GM18873 (cell line): ENCODE measurements around the gene ITPRID2.
"Not testable (repeated sequence)": the region's sequence is repeated elsewhere in the genome, so short reads cannot be mapped to it uniquely, and the experiment has no call there.

Experiments used
- ATAC-seq: cut with Tn5 transposase; IDR thresholded peaks from one replicate; pipeline ENCODE4 v1.9.1; 2021; ENCODE audit warnings: mild to moderate bottlenecking, moderate library complexity, moderate number of reproducible peaks; ENCODE audit not compliant: unreplicated experiment, low FRiP score

Gene ITPRID2

DNA sequence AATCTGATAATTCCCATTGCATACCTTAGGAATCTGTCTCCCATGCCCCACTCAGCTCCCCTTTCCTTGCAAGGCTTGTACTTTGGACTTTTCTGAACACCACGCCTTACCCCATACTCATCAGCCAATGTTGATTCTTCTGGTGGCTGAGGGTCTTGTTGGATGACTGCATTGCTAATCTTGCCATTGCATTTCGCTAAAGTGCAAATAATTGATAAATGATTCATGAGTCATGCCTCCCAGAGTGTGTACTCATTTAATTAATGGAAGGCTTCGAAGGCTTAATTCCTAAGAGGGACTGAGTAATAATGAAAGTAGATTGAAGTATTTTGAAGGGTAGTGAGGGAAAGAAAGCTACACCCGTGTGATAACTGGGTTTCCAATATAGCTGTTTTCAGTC is 66.1 kb downstream of the ITPRID2 start:
- ATAC-seq, result no peak

DNA sequence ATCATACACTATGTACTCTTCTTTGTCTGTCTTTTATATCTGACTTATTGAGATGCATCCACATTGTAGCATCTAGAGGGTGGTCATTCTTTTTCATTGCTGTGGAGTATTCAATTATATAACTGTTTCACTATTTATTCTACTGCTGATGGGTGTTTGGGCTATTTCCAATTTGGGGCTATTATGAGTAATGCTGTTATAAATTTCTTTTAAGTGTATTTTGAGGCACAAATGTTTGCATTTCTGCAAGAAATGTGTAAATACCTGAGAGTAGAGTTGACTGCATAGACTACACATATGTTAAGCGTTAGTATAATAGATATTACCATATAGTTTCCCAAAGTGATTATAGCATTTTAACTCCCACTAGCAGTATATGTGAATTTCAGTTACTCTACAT is 67.2 kb downstream of the ITPRID2 start:
- no peak for ATAC-seq

DNA sequence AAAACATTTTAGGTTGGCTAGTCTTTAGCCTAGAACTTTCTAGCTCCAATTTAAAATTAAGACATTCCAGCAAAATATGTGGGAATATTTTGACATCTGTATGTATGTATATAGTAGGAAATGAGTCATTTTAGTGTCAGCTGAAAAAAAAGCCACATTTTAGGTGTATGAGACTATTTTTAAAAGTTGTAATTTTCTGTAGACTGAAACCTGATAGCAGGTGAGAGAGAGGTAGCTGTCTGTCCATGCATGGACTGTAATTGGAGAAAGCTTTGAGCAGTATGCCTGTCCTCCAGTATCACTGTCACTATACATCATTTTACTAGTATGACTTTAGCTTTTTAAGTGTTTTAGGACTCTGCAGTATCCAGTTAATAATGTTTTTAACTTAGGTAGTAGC is 68.0 kb downstream of the ITPRID2 start:
- no peak for ATAC-seq

DNA sequence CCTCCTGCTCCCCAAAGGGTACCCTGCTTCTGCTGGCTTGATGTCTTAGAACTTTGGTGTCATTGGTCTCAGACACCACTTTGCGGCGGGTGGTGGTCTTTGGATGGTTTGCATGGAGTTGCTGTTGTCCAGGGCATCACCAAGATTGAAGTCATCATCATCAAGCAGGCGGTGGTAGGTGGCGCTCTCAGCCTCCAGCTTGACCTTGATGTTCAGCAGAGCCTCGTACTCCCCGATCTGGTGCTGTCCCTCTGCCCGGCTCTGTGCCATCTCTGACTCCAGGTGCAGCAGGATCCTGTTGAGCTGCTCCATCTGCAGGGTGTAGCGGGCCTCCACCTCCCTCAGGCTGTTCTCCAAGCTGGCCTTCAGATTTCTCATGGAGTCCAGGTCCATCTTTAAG is 69.6 kb downstream of the ITPRID2 start:
- ATAC-seq, result not testable (repeated sequence)

DNA sequence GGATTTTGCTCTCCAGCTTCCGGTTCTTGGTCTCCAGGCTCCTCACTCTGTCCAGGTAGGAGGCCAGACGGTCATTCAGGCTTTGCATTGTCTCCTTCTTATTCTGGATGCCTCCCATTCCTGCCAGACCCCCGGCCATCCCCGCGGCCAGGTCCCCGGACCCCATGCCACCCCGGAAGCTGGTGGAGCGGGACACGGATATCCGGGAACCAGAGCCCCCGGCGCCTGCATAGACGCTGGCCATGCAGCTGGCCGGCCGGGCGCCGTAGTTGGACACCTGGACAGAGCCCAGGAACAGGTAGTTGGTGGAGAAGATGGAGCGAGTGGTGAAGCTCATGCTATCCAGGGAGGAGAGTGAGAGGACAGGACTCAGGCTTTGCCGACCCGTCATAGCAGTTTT is 70.6 kb downstream of the ITPRID2 start:
- no peak for ATAC-seq

DNA sequence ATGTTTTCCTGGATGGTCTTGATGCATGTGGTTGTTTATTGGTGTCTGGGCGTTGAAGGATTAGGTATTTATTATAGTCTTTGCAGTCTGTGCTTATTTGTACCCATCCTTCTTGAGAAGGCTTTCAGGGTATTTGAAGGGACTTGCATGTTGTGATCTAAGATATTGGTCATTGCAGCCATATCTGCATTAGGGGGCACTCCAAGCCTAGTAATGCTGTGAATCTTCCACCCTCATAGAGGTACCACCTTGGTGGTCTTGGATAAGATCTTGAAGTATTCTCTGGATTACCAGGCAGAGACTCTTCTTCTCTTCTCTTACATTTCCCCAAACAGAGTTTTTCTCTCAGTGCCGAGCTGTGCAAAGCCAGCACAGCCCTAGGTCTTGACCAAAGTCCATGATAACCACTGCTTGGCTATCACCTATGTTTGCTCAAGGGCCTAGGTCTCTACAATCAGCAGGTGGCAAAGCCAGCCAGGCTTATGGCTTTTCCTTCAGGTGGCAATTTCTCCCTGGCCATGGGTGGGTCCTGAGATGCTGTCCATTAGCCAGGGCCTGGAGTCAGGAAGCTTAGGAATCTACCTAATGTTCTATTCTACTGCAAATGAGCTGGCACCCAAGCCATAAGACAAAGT is 78.7 kb downstream of the ITPRID2 start:
- no peak for ATAC-seq

DNA sequence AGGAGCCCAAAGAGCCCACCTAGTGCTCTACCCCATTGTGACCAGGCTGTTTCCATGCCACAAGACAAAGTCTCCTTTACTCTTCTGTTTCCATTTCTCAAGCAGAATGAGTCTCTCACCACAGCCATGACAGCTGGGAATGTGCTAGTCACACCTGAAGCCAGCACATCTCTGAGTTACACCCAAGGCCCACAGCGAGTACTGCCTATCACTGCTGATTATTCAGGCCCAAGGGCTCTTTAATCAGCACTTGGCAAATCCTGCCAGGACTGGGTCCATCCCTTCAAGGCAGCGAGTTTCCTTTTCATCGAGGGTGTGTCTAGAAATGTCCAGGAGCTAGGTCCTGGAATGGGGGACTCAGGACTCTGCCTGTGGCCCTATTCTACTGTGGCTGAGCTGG is 79.5 kb downstream of the ITPRID2 start:
- no peak for ATAC-seq

DNA sequence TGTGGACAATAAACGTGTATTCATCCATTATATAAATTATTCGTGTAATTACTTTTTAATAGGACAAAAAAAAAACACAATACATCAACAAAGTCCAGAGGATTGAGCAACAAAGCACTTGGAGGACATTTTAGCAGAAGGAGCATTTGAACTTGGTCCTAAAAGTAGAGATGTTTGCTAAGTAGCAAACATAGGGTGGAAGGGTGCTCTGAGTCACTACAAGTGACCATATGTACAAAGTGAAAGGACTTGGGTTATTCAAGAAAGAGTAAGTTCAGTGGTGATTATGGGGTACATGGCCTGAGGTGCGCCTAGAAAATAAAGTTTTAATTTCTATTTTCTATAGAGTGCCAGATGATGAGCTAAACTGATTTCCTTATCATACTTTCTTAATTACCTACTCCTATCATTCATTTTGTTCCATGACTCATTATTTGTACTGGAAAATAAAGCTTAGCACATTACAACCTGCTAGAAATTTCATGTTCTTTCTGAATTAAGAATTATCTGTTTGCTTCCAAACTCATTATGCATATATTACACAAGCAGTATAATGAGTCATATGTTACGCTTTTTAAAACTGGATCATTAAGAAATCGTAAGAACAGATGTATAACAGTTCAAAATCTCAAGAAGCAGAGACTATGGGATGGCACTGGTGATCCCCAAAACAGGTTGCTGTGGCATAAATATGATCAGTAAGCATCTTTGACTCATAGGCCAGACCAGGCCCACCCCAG is 81.1 kb downstream of the ITPRID2 start:
- no peak for ATAC-seq

DNA sequence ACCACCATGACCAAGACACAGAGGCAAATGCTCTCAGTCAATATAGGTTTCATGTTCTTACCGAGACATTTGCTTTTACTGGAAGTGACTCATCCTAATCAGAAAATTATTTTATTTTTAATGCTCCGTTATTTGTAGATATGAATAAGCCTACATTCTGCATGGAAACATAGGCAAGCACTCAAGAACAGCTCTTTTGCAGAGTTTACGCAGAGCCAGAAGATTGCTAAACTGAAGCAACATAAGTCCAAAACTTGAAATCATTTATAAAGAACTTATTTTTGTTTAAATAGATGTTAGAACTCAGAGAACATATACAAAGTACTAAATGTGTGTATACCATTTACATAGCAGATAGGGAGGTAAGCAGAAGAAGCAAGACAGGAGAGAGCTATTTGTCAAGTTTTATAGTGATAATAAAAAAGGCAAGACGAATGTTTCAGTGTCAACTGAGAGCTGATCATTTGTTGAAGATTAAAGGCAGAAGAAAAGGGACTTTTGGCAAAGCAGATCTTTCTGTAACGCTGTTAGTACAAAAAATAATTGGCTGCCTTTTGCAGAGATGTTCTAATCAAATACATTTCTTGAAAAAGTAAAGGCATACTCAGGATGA is 81.7 kb downstream of the ITPRID2 start:
- no peak for ATAC-seq

DNA sequence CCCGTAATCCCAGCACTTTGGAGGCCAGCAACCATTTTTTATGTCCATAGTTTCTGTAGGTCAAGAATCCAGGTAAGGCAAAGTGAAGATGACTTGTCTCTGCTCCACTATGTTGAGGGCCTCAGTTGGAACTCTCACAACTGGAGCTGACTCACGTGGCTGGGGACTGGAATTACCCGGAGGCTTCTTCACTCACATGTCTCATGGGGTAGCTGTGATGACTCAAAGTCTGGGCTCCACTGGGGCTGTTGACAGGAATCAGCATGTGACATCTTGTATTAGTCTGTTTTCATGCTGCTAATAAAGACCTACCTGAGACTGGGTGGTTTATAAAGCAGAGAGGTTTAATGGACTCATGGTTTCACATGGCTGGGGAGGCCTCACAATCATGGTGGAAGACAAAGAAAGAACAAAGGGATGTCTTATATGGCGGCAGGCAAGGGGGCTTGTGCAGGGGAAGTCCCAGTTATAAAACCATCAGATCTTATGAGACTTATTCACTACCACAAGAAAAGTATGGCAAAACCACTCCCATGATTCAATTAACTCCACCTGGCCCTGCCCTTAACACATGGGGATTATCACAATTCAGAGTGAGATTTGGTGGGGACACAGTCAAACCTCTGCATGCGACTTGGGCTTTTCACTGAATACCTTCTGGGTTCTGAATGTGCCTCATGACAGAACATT is 86.3 kb downstream of the ITPRID2 start:
- peak; percentile 38 for ATAC-seq

DNA sequence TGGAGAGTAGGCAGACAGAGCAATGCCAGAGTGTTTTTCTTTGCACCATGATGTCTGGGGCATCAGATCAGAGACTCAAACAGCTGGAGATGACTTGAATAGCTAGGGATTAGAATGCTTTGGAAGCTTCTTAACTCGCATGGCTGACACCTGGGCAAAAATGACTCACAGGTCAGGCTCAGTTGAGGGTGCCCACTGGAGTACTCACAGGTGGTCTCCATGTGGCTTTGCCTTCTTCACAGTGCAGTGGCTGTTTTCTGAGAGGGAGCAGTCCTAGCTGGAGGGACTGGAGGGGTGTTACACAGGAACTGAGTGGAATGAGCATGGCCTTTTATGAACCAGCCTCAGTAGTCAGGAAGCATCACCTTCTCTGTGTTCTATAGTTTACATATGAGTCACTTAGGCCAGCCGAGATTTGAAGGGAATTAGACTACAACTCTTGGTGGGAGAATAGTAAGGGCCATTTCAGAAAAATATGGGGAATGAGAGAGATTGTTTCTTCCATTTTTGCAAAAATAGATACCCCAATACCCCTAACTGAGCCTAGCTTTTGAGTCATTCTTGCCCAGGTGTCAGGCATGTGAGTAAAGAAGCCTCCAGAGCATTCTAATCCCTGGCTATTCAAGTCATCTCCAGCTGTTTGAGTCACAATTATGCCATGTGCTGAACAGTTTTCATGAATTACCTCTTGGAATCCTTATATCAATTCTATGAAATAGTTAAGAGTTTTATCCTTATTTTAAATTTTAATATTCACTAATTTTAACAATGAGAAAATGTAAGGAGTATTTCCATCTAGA is 87.0 kb downstream of the ITPRID2 start:
- ATAC-seq, result no peak
